ENCODE data around the gene LHFPL2.

The LHFPL2 gene

DNA sequence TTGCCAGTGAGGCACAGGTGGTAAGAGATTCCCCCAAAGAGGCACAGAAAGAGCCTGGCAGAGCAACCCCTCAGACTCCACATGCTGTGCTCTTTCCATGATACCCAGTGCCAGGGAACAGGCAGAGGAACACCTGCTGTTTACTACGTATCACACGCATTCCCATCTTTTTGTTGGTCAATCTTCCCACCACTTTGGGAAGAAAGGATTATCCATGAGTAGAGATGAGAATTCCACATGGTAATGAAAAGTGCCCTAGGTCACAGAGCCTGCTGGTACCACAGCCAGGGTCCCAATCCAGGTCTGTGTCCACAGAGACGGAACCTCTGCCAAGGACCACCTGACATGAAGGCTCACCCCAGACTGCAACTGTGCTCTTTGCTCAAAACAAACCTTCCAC lies 86.6 kb downstream of the LHFPL2 start:
- no peaks in the 10 kb centered on the region for H3K9me3 ChIP-seq
- H3K27ac ChIP-seq: no peak overlapping the region
- no peaks in the 10 kb centered on the region for H3K4me1 ChIP-seq (ENCODE audit: control insufficient read depth in 1 of 2, insufficient read depth in 1 of 2, low read depth in 1 of 2, low read length in 1 of 2)
- TF ChIP-seq, protein P1, sequence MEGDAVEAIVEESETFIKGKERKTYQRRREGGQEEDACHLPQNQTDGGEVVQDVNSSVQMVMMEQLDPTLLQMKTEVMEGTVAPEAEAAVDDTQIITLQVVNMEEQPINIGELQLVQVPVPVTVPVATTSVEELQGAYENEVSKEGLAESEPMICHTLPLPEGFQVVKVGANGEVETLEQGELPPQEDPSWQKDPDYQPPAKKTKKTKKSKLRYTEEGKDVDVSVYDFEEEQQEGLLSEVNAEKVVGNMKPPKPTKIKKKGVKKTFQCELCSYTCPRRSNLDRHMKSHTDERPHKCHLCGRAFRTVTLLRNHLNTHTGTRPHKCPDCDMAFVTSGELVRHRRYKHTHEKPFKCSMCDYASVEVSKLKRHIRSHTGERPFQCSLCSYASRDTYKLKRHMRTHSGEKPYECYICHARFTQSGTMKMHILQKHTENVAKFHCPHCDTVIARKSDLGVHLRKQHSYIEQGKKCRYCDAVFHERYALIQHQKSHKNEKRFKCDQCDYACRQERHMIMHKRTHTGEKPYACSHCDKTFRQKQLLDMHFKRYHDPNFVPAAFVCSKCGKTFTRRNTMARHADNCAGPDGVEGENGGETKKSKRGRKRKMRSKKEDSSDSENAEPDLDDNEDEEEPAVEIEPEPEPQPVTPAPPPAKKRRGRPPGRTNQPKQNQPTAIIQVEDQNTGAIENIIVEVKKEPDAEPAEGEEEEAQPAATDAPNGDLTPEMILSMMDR (IDR thresholded peaks at IDR 0.05): no peak
- no peaks in the 10 kb centered on the region for H3K36me3 ChIP-seq
- H3K27me3 ChIP-seq: no peaks in the 10 kb centered on the region
- H3K4me3 ChIP-seq (ENCODE audit: low read depth in 1 of 2, low read length in 1 of 2): no peak overlapping the region

DNA sequence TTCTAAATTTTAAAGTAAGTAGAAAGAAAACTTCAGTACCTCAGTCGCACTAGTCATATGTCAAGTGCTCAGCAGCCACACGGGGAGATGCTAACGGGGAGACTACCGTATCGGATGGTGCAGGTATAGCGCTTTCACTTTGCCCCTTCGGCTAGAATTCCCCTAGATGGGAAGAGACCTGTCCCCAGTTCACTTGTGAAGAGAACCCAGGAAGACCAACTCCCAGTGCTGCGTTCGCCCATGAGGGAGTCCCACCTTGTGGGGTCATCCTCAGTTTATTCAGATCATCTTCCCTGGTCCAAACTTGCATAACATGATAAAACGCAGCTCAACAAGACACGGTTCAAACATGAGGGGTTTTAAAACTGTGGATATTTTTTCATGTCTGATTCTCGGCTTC lies 87.3 kb downstream of the LHFPL2 start:
- Histone ChIP-seq H3K4me1 (ENCODE audit: control insufficient read depth in 1 of 2, insufficient read depth in 1 of 2, low read depth in 1 of 2, low read length in 1 of 2) (no peaks in the 10 kb centered on the region), H3K4me3 (ENCODE audit: low read depth in 1 of 2, low read length in 1 of 2) (no peak overlapping the region), H3K27ac (no peak overlapping the region), H3K27me3 (no peaks in the 10 kb centered on the region), H3K9me3 (no peaks in the 10 kb centered on the region), H3K36me3 (no peaks in the 10 kb centered on the region)
- TF ChIP-seq, protein P1 (IDR thresholded peaks at IDR 0.05): no peak

DNA sequence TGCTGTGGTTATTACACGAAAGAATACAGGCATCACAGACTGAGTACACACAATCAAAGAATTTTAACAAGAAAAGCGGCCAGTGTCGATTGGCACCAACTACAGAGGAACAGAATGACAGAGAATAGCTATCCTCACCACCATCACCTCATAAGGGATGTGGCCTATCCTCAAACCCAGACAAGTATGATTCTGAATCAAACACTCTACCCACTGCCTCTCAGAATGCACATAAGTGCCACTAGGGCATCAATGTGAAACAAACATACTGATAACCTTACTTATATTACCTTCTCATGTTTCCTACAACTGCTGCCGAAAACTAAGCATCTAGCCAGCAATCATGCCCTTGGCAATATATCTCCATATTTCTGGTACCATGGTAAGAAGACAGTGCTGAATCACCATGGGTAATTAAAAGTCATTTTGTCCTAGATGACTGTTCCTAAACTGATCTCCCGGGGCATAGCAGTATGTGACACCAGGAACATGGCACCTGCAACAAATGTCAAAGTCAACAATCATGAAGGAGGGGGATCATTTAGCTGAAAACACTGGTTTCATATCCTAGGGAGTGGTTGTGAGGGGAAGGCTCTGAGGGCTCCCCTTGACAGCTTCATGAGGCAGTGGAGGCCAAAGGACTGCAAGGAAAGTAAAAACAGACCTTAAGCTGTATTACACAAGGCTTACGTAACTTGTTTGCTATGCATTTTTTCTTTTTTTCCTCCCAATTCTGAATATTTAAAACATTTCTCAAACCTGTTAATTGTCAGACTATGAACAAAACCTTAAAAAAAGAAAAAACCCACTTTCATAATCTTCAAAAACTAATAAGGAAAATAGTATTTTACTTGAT lies 88.3 kb downstream of the LHFPL2 start:
- Histone ChIP-seq H3K9me3 (no peaks in the 10 kb centered on the region), H3K27me3 (no peaks in the 10 kb centered on the region), H3K36me3 (no peaks in the 10 kb centered on the region), H3K27ac (no peak overlapping the region), H3K4me1 (ENCODE audit: control insufficient read depth in 1 of 2, insufficient read depth in 1 of 2, low read depth in 1 of 2, low read length in 1 of 2) (no peaks in the 10 kb centered on the region), H3K4me3 (ENCODE audit: low read depth in 1 of 2, low read length in 1 of 2) (no peak overlapping the region)
- TF ChIP-seq, protein P1 (IDR thresholded peaks at IDR 0.05): no peak

DNA sequence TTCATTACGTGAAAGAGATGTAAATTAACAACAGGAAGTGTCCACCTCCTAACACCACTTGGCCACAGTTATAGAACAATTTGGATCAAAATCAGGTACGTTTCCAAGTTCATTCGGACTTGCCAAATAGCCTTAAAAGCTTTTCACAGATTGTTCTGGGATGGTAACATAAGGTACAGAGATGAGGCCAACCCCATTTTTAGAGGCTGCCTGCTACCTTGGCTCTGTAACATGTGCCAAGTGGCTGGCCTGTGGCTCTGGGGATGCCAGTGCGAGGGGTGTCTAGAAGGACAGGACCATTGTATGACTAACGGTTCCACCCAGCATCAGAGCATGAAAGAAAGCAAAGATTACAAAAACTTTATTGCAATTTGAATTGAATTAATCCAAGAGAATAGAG lies 91.0 kb downstream of the LHFPL2 start:
- TF ChIP-seq, protein P1 (IDR thresholded peaks at IDR 0.05): no peak
- Histone ChIP-seq H3K27me3 (no peaks in the 10 kb centered on the region), H3K36me3 (no peaks in the 10 kb centered on the region), H3K27ac (no peak overlapping the region), H3K4me3 (ENCODE audit: low read depth in 1 of 2, low read length in 1 of 2) (no peak overlapping the region), H3K4me1 (ENCODE audit: control insufficient read depth in 1 of 2, insufficient read depth in 1 of 2, low read depth in 1 of 2, low read length in 1 of 2) (peaks cover 7 to 8% of the 10 kb centered on the region in 2 experiments), H3K9me3 (no peaks in the 10 kb centered on the region)

DNA sequence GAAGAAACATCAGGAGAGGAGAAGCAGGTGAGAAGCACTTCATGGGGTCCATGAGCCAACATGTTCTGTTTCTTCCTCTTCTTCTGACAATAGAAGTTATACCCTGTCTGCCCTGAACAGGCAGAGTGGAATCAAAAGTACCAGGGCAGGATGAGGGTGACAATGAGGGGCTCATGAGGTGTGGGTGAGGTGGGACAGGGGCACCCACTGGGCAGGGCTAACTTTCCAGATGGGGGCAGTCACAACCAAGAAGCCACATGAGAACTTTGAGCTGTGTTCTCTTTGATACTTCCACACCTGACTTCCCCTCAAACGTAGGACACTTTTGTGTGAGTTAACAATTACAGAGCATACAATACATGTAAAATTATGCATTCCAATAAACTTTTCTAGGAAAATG lies 92.7 kb downstream of the LHFPL2 start:
- no peak overlapping the region for H3K27ac ChIP-seq
- TF ChIP-seq, protein P1 (IDR thresholded peaks at IDR 0.05): no peak
- H3K27me3 ChIP-seq: no peaks in the 10 kb centered on the region
- H3K9me3 ChIP-seq: no peaks in the 10 kb centered on the region
- H3K4me1 ChIP-seq (ENCODE audit: control insufficient read depth in 1 of 2, insufficient read depth in 1 of 2, low read depth in 1 of 2, low read length in 1 of 2): peaks cover 8 to 10% of the 10 kb centered on the region in 2 experiments
- no peak overlapping the region for H3K4me3 ChIP-seq (ENCODE audit: low read depth in 1 of 2, low read length in 1 of 2)
- H3K36me3 ChIP-seq: no peaks in the 10 kb centered on the region
